WTC11 (cell line): ENCODE measurements around the gene SMIM17. TPM values are rescaled to one million over a fixed set of nuclear protein-coding genes. Genes with fewer than 3 reads are reported as not detected.

Experiments
- ATF3 ChIP-seq: sonication (generic); formaldehyde crosslinking; conservative IDR thresholded peaks from 2 replicates; pipeline ENCODE4 v1.8.1; 2022; ENCODE audit warnings: mild to moderate bottlenecking, missing genetic modification reagents
- CBFB ChIP-seq: sonication (generic); formaldehyde crosslinking; IDR thresholded peaks from 2 replicates; pipeline ENCODE4 v1.8.1; 2022; ENCODE audit warnings: mild to moderate bottlenecking, low read depth, missing genetic modification reagents
- ERG ChIP-seq: fragments of 250-450 bp; sonication (Bioruptor Pico); IDR thresholded peaks from 2 replicates; pipeline ENCODE4 v1.8.0; 2021; ENCODE audit warnings: mild to moderate bottlenecking
- FOXJ3 ChIP-seq: sonication (generic); formaldehyde crosslinking; IDR thresholded peaks from 2 replicates; pipeline ENCODE4 v1.9.0; 2021; ENCODE audit warnings: missing genetic modification reagents, mild to moderate bottlenecking, borderline replicate concordance
- GABPB1 ChIP-seq: sonication (generic); formaldehyde crosslinking; IDR thresholded peaks from 2 replicates; pipeline ENCODE4 v1.8.1; 2023; ENCODE audit warnings: mild to moderate bottlenecking, missing genetic modification reagents
- GRHL2 ChIP-seq: fragments of 250-450 bp; sonication (Bioruptor Pico); IDR thresholded peaks from 2 replicates; pipeline ENCODE4 v1.8.0; 2022; ENCODE audit warnings: mild to moderate bottlenecking, moderate library complexity; ENCODE audit not compliant: insufficient replicate concordance, severe bottlenecking
- NFYB ChIP-seq: sonication (generic); formaldehyde crosslinking; conservative IDR thresholded peaks from 2 replicates; pipeline ENCODE4 v1.8.0; 2022; ENCODE audit warnings: low read depth, missing genetic modification reagents
- NR2C2 ChIP-seq: sonication (generic); formaldehyde crosslinking; IDR thresholded peaks from 2 replicates; pipeline ENCODE4 v1.8.0; 2022; ENCODE audit warnings: mild to moderate bottlenecking, missing genetic modification reagents
- NR3C1 ChIP-seq: sonication (generic); formaldehyde crosslinking; conservative IDR thresholded peaks from 2 replicates; pipeline ENCODE4 v1.8.1; 2023; ENCODE audit warnings: low read depth, mild to moderate bottlenecking, missing genetic modification reagents
- STAT6 ChIP-seq: sonication (generic); formaldehyde crosslinking; conservative IDR thresholded peaks from 2 replicates; pipeline ENCODE4 v1.8.1; 2023; ENCODE audit warnings: mild to moderate bottlenecking, low read depth, missing genetic modification reagents, moderate library complexity
- ZNF281 ChIP-seq: sonication (generic); formaldehyde crosslinking; IDR thresholded peaks from 2 replicates; pipeline ENCODE4 v1.8.0; 2023; ENCODE audit warnings: mild to moderate bottlenecking, missing genetic modification reagents
- ZNF423 ChIP-seq: fragments of 250-450 bp; sonication (Bioruptor Pico); IDR thresholded peaks from 2 replicates; pipeline ENCODE4 v2.1.2; 2022; ENCODE audit warnings: mild to moderate bottlenecking, moderate library complexity
- ZNF671 ChIP-seq: fragments of 250-450 bp; sonication (Bioruptor Pico); IDR thresholded peaks from 2 replicates; pipeline ENCODE4 v1.8.0; 2021; ENCODE audit warnings: mild to moderate bottlenecking
- total RNA-seq: library from RNA; stranded (reverse); gene quantifications from 3 replicates; pipeline ENCODE4 v1.2.3, GENCODE V29; 2021
- TF ChIP-seq, protein P1 (sequence below): fragments of 250-450 bp; sonication (Bioruptor Pico); IDR thresholded peaks from 2 replicates; pipeline ENCODE4 v1.9.0; 2021; ENCODE audit warnings: mild to moderate bottlenecking
- TF ChIP-seq, protein P2 (sequence below): sonication (generic); formaldehyde crosslinking; IDR thresholded peaks from 2 replicates; pipeline ENCODE4 v1.8.1; 2022; ENCODE audit warnings: low read depth, mild to moderate bottlenecking, moderate library complexity, missing genetic modification reagents, borderline replicate concordance
- TF ChIP-seq, protein P3 (sequence below): fragments of 250-450 bp; sonication (Bioruptor Pico); IDR thresholded peaks from 2 replicates; pipeline ENCODE4 v1.9.0; 2021; ENCODE audit warnings: mild to moderate bottlenecking, borderline replicate concordance
- TF ChIP-seq, protein P4 (sequence below): sonication (generic); formaldehyde crosslinking; IDR thresholded peaks from 2 replicates; pipeline ENCODE4 v1.8.1; 2023; ENCODE audit warnings: mild to moderate bottlenecking, missing genetic modification reagents

SMIM17 gene
- total RNA-seq, 1 experiment from 2014 or later = 0.15 TPM

DNA sequence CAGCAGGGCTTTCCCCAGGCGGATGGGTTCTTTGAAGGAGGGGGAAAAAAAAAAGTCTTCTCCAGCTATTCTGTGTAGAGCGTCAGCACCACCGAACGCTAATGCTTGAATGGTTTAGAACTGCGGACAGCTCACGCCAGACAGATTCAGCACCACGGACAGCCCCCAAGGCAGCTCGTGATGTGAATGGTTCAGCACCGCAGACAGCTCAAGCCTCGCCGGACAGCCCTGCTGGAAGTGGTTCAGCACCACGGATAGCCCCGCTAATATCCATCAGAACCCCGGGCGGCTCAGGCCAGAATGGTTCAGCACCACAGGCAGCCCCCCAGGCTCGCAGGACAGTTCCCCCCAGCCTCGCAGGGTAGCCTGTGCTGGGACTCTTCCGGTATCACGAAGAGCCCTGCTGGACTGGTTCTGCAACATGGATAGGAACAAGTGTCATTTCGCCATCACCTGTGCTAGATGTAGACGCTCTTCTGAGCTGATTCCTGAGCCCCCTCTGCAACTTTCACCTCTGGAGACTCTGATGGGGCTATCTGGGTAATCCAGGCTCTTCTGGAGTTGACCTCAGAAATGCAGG lies 4.9 kb upstream of the SMIM17 start (continued):
- TF ChIP-seq, protein P1, sequence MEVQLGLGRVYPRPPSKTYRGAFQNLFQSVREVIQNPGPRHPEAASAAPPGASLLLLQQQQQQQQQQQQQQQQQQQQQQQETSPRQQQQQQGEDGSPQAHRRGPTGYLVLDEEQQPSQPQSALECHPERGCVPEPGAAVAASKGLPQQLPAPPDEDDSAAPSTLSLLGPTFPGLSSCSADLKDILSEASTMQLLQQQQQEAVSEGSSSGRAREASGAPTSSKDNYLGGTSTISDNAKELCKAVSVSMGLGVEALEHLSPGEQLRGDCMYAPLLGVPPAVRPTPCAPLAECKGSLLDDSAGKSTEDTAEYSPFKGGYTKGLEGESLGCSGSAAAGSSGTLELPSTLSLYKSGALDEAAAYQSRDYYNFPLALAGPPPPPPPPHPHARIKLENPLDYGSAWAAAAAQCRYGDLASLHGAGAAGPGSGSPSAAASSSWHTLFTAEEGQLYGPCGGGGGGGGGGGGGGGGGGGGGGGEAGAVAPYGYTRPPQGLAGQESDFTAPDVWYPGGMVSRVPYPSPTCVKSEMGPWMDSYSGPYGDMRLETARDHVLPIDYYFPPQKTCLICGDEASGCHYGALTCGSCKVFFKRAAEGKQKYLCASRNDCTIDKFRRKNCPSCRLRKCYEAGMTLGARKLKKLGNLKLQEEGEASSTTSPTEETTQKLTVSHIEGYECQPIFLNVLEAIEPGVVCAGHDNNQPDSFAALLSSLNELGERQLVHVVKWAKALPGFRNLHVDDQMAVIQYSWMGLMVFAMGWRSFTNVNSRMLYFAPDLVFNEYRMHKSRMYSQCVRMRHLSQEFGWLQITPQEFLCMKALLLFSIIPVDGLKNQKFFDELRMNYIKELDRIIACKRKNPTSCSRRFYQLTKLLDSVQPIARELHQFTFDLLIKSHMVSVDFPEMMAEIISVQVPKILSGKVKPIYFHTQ (CRISPR knock-in tag) = no peak
- TF ChIP-seq ERG (peak; percentile 65; the same call in 1 of the 2 replicates), NR3C1 (CRISPR knock-in tag) (peak; percentile 98; the same call in 1 of the 2 replicates), NFYB (CRISPR knock-in tag) (peak; percentile 70), STAT6 (CRISPR knock-in tag) (peak; percentile 98; the same call in 1 of the 2 replicates), FOXJ3 (CRISPR knock-in tag) (peak; percentile 91), ATF3 (CRISPR knock-in tag) (0 out of 2 replicates have a peak, but pooled peaks have one; percentile 20), ZNF281 (peak; percentile 95), CBFB (peak; percentile 99), ZNF671 (CRISPR knock-in tag) (no peak), GABPB1 (CRISPR knock-in tag) (peak; percentile 86), ZNF423 (CRISPR knock-in tag) (no peak), GRHL2 (CRISPR knock-in tag) (no peak), NR2C2 (peak; percentile 44; the same call in 1 of the 2 replicates)
- TF ChIP-seq, protein P2, sequence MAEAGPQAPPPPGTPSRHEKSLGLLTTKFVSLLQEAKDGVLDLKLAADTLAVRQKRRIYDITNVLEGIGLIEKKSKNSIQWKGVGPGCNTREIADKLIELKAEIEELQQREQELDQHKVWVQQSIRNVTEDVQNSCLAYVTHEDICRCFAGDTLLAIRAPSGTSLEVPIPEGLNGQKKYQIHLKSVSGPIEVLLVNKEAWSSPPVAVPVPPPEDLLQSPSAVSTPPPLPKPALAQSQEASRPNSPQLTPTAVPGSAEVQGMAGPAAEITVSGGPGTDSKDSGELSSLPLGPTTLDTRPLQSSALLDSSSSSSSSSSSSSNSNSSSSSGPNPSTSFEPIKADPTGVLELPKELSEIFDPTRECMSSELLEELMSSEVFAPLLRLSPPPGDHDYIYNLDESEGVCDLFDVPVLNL (CRISPR knock-in tag) = peak; percentile 97
- TF ChIP-seq, protein P3, sequence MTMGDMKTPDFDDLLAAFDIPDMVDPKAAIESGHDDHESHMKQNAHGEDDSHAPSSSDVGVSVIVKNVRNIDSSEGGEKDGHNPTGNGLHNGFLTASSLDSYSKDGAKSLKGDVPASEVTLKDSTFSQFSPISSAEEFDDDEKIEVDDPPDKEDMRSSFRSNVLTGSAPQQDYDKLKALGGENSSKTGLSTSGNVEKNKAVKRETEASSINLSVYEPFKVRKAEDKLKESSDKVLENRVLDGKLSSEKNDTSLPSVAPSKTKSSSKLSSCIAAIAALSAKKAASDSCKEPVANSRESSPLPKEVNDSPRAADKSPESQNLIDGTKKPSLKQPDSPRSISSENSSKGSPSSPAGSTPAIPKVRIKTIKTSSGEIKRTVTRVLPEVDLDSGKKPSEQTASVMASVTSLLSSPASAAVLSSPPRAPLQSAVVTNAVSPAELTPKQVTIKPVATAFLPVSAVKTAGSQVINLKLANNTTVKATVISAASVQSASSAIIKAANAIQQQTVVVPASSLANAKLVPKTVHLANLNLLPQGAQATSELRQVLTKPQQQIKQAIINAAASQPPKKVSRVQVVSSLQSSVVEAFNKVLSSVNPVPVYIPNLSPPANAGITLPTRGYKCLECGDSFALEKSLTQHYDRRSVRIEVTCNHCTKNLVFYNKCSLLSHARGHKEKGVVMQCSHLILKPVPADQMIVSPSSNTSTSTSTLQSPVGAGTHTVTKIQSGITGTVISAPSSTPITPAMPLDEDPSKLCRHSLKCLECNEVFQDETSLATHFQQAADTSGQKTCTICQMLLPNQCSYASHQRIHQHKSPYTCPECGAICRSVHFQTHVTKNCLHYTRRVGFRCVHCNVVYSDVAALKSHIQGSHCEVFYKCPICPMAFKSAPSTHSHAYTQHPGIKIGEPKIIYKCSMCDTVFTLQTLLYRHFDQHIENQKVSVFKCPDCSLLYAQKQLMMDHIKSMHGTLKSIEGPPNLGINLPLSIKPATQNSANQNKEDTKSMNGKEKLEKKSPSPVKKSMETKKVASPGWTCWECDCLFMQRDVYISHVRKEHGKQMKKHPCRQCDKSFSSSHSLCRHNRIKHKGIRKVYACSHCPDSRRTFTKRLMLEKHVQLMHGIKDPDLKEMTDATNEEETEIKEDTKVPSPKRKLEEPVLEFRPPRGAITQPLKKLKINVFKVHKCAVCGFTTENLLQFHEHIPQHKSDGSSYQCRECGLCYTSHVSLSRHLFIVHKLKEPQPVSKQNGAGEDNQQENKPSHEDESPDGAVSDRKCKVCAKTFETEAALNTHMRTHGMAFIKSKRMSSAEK = no peak
- TF ChIP-seq, protein P4, sequence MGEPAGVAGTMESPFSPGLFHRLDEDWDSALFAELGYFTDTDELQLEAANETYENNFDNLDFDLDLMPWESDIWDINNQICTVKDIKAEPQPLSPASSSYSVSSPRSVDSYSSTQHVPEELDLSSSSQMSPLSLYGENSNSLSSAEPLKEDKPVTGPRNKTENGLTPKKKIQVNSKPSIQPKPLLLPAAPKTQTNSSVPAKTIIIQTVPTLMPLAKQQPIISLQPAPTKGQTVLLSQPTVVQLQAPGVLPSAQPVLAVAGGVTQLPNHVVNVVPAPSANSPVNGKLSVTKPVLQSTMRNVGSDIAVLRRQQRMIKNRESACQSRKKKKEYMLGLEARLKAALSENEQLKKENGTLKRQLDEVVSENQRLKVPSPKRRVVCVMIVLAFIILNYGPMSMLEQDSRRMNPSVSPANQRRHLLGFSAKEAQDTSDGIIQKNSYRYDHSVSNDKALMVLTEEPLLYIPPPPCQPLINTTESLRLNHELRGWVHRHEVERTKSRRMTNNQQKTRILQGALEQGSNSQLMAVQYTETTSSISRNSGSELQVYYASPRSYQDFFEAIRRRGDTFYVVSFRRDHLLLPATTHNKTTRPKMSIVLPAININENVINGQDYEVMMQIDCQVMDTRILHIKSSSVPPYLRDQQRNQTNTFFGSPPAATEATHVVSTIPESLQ = peak; percentile 96
